Right ventricle myocardium inferior (tissue), 1 donor: ENCODE measurements around the gene ZMAT3. TPM values are rescaled to one million over a fixed set of nuclear protein-coding genes. Genes with fewer than 3 reads are reported as not detected.
"Not testable (repeated sequence)": the region's sequence is repeated elsewhere in the genome, so short reads cannot be mapped to it uniquely, and the experiment has no call there.

ENCODE experiments used
- ATAC-seq: fragments of 200-7000 bp; cut with Tn5 transposase; one replicate; pipeline ENCODE4 v1.9.1; 2020; ENCODE audit warnings: mild to moderate bottlenecking, moderate library complexity
- DNase-seq: peaks from one replicate; pipeline ENCODE4 v3.0.0; 2021; ENCODE audit errors: missing footprints
- intact Hi-C: fragments of 100-400 bp; cut with DNase I; formaldehyde crosslinking; loops from one replicate; pipeline ENCODE4 v1.11.0; 2022
- total RNA-seq: library from RNA; stranded (reverse); fragmentation: NEBNext Ultra II Directional; extraction: Animal tissue kit (Norgen Biotek cat#: 25700); gene quantifications from one replicate; pipeline ENCODE4 v1.2.1, GENCODE V29; 2021
- donor health status: DM: no; HTN: yes; CAD: no; lungs with severe emphysema.

ZMAT3 gene
- total RNA-seq, 1 donor from 2014 or later, result 11.1 TPM

DNA sequence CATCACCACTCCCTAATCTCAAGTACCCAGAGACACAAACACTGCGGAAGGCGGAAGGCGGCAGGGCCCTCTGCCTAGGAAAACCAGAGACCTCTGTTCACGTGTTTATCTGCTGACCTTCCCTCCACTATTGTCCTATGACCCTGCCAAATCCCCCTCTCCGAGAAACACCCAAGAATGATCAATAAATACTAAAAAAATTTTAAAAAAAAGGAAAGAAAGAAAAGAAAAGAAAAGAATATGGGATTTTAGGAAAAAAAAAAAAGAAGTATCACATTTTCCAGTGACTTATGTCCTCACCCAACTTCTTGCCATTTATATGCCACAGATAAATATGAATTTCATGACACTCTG lies 38.3 kb downstream of the ZMAT3 start:
- ATAC-seq, DNase-seq, intact Hi-C loops: not testable (repeated sequence)

DNA sequence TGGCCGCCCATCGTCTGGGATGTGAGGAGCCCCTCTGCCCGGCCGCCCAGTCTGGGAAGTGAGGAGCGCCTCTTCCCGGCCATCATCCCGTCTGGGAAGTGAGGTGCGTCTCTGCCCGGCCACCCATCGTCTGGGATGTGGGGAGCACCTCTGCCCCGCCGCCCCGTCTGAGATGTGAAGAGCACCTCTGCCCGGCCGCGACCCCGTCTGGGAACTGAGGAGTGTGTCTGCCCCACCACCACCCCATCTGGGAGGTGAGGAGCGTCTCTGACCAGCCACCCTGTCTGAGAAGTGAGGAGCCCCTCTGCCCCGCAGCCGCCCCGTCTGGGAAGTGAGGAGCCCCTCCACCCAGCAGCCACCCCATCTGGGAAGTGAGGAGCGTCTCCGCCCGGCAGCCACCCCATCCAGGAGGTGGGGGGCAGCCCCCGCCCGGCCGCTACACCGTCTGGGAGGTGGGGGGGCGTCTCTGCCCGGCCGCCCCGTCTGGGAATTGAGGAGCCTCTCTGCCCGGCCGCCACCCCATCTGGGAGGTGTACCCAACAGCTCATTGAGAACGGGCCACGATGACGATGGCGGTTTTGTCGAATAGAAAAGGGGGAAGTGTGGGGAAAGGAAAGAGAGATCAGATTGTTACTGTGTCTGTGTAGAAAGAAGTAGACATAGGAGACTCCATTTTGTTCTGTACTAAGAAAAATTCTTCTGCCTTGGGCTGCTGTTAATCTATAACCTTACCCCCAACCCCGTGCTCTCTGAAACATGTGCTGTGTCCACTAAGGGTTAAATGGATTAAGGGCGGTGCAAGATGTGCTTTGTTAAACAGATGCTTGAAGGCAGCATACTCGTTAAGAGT lies 38.9 kb downstream of the ZMAT3 start:
- DNase-seq, intact Hi-C loops, ATAC-seq: not testable (repeated sequence)

DNA sequence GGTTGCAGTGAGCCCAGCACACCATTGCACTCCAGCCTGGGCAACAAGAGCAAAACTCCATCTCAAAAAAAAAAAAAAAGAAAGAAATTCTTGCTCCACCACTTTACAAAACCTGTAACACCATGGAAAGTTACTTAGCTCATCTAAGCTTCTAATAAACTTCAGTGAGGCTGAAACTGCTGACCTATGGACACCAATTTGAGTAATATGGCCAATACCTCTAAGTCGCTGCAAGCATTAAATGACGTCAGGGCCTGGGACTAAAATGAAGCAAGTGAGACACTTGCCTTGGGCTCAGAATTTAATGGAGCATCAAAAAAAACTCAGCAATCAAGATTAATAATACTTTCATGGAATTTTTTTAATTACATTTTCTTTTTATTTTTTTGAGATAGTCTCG lies 42.5 kb downstream of the ZMAT3 start:
- DNase-seq, result no peak
- intact Hi-C loops, result no loop called here
- ATAC-seq, result no peak

DNA sequence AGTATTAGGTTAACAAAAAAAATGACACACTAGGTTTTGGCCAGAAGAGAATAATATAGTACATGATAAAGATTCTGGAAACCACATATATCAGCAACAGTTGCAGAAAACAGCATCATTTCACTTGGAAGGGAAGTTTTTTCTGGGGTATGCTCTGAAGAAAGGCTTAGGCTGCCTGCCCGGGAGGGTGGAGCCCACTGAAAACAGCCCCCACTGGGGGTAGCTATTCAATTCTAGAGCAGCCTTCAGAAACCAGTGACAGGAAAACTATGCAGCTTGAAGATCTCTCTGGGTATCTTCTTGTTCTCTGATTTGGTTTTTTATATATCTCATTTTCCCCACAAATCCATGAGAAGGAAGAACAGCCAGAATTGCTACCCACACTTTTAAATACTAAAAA lies 43.2 kb downstream of the ZMAT3 start:
- intact Hi-C loops, result no loop called here
- DNase-seq (no peak), ATAC-seq (no peak)

DNA sequence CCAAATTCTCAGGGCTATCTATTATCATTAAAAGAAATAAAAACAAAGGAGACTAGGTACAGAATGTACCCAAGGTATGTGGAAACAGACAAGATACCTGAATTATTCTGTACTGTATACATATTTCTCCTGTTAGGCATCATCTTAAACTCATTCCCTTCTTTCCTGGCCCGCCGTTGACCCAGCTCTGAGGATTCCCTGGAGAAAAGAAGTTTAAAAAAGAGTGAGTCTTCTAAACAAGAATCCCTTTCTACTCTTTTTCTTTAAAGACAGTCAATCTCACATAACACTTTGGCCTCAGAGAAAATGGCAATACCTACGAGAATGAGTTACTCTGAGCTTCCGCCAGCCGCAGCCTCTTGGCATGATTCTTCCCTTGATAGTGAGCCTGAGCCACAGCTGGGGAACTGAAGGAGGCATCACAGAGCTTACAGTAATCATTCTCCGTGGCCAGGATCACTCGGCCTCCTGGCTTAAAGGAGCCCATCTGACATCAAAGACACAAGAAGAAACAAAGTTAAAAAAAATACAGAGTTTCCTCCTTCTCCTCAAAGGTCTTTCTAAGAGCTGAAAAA lies 44.2 kb downstream of the ZMAT3 start:
- DNase-seq, result no peak
- ATAC-seq, result no peak
- intact Hi-C loops, result no loop called here

DNA sequence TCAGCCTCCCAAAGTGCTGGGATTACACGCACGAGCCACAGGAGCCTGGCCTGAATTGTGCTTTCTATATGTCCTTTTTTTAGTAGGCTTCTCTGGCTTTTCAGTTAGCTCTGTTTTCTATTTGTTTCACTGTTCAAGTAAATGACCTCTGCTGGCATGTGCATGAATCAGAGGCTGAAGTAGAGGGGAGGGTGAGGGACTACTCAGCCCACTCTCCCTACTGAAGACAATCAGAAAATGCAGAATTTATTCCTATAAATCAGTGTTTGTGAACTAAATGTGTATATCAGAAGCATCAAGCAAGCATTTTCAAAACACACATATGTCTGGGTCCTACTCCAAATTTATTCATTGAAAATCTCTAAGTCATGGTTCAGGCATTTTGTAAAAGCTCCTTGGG lies 45.0 kb downstream of the ZMAT3 start:
- DNase-seq, result no peak
- ATAC-seq, result no peak
- intact Hi-C loops, result no loop called here

DNA sequence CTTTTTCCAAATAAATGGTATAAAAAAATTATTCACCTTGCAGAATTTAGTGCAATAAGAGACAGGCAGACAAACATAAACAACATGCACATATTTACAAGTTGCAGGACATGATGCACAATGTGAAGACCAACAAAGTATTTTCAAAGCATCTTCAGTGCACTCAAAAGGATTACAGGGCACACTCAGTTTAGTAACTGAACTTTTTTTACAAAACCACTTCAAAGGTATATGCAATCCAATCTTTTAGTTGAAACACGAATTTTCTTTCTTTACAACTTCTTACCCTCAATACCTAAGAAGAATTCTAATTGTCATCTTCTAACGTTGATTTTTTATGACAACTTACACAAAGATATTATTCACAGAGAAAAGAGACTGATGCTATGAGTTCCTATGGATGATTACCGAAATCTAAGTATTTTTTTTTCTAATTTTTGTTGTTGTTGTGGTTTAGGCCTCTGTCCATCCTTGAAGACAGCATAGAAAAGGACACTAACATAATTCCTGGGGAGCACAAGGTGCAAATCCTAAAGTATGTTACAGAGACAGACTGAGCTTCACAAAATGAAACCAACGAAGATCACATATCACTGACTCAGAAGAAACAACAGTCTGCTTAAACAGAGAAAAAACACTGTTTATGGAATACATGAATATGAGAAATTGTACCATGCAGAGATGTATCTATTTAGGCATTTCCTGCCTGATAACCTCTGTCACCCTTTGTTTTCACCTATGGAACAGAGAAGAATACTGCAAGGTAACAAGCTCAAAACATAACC lies 50.3 kb downstream of the ZMAT3 start:
- ATAC-seq (no peak), DNase-seq (no peak)
- intact Hi-C loops, result loop anchor here (5.0 kb wide), 1 partner anchor 51 kb away; the partner anchor contains the start of gene ZMAT3

DNA sequence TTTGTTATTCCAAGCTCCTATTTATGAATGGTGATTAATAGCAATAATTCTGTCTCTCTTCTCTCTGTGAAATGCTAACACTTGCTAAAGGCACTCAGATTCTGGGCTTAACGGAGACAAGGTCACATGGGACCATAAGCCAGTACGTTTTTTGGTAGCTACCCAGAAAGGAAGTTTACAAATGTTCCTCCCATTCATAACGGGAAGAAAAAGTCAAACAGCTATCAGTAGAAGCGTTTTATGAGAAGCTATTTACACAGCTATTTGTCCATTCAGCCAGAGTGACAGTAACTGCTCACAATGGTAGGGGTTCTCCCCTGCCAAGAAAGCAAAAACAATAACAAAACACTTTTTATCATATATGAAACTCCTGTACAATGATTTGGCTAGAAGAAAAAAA lies 51.5 kb downstream of the ZMAT3 start:
- ATAC-seq (peak; percentile 60), DNase-seq (no peak)

DNA sequence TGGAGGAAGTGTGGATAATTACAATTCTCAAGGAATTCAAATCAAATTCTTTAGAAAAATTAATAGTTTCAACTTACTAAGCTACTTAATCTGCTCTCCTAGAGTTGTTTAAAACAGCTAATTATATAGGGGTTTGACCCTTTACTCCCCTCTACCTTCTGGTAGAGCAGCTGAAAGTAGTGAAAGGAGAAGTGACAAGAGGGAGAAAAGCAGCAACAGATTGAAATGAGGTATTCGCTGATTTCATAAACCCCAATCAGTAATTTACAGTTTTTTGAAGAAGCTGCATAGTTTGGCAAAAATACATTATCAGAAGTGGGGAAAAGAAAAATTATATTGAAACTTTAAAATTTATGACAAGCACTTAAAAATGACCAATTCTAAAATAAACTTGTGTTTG lies 52.8 kb downstream of the ZMAT3 start:
- intact Hi-C loops, result loop anchor here (10.0 kb wide), 2 partner anchors 86 to 536 kb away; no protein-coding TSS in a partner anchor
- DNase-seq (no peak), ATAC-seq (no peak)

More for the DNA sequence above, 51.5 kb downstream of the ZMAT3 start:
- intact Hi-C loops, result loop anchor here (5.0 kb wide), 1 partner anchor 52 kb away; the partner anchor contains the start of gene ZMAT3

DNA sequence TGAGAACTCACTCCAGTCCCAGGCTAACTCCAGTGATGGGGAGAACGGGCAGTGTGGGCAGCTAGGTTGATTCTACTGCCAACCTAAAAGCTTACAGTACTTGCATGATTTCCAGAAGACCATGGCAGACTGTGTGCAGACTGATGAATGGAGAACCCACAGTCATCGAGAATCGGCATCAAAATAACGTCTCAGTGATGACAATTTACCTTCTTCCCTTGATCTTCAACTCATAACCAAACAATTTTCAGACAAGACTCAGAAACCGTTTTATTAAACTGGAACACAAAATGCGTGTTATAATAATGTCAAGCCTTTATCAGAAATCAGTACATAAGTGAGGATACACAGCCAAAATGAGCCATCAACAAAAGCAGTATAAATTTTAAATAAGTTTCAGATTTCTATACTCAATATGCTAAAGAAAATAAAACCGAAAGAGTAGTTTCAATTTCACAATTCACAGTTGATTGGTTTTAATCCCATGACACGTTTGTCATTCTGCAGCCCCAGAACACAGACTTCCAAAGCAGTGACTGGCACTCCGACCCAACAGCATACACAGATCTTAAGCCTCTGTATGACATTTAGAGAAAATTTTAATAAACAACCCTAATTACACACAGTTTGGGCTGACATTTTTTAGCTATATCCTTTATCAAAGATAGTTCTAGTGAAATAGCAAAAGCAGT lies 54.5 kb downstream of the ZMAT3 start:
- ATAC-seq, result no peak

DNA sequence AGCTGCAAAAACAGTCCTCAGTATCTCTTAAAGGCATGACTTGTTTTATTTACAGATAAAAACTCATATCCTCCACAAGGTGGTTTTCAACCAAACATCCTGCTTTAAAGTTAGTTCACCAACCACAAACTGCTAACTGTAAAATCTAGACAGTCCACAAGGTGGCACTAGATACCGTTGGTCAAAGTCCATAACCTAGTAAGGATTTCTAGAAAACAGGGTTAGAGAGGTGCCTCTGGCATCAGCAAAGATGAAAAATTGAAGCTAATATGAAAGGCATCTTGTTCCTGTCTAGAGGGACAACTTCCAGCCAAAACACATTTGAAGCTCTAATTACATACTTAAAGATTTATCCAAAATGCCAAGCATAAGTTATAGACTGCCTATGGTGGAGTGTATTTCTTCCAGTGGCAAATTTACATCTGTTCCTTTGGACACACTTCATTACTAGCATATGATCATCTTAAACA lies 56.0 kb downstream of the ZMAT3 start:
- no peak for DNase-seq
- intact Hi-C loops, result loop anchor here (2.0 to 10.0 kb wide), 3 partner anchors 89 to 539 kb away; no protein-coding TSS in a partner anchor
- no peak for ATAC-seq

More for the DNA sequence above, 54.5 kb downstream of the ZMAT3 start:
- intact Hi-C loops, result loop anchor here (10.0 kb wide), 2 partner anchors 88 to 538 kb away; no protein-coding TSS in a partner anchor
- no peak for DNase-seq

DNA sequence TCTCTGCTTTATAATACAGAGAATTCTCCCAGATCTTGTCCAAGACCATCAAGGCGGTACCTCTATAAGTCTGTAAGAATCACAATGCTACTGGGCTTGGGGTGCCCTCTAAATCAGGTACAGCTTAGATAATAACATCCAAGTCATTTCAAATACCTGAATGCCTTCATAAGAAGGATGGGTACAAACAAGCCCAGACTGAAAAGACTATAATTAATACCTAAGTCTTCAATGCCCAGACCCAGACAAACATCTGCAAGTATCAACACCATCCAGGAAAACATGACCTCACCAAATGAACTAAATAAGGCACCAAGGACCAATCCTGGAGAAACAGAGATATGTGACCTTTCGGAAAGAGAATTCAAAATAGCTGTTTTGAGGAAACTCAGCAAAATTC lies 65.9 kb downstream of the ZMAT3 start:
- DNase-seq (no peak), ATAC-seq (no peak)
- intact Hi-C loops, result no loop called here

DNA sequence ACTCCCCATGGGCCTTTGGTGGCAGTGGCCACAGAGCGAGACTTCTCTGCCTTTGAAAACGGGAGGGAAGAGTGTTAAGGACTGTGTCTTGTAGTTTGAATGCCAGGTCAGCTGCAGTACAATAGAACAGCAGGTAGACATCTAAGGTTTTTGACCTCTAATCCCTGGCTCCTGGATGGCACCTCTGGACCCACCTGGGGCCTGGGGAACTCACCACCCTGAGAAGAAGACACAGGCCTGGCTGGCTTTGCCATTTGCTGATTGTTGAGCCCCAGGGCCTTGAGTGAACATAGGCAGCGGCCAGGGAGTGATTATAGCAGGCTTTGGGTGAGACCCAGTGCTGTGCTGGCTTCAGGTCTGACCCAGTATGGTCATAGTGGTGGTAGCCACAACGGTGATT lies 66.4 kb downstream of the ZMAT3 start:
- DNase-seq, result no peak
- no peak for ATAC-seq
- intact Hi-C loops, result no loop called here

DNA sequence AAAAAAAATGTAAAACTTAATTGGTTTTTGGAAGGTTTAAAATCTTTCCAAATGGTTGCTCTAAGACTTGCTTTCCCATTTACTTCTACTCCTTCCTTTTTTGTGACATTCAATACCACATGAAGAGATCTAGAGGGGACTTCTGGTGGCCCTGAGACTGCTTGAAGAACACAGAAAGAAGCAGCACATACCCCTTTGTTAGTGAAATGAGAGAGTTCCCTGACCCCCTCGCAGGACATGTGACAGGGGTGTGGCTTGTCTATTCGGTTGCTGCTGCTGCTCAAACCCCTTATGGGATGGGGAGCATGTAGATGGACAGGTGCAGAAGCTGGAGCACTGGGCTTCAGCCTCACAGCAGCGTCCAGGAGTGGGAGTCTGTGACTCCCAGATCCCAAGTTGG lies 71.0 kb downstream of the ZMAT3 start:
- intact Hi-C loops, result no loop called here
- ATAC-seq (no peak), DNase-seq (no peak)

DNA sequence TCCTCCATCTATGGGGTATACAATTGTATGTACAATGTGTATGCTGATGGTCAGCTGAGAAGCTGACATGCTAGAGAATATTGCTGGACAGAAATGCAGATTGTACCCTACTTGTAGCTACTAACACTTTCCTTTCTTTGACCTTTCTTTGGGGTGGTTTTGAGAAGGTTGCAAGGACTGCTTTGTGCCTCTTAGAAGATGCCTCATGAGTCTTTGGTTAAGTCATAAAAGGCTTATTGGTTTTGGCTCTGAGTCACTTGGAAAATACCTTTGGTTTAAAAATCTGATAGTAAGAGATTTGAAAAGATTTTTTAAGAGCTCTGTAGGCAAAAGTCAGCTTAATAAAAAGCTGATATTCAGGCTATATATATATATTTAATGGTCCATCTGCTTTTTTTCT lies 71.5 kb downstream of the ZMAT3 start:
- DNase-seq (no peak), ATAC-seq (no peak)
- intact Hi-C loops, result no loop called here

DNA sequence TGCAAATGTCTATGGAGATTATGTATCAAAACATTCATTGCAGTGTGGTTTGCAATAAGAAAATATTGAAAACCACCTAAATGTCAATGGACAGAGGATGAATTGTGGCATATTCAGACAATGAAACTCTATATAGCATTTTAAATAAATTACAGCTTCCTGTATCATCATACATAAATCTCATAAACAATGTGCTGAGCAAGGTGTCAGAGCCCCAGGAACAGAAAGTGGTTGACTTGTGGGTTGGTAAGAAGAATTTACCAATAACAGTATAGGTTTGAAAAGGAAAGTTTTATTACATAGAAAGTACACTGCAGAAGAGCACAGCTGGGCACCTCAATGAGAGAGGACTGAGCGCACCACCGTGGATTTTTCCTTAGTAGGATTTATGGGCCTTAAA lies 75.2 kb downstream of the ZMAT3 start:
- intact Hi-C loops, result no loop called here
- DNase-seq, result no peak
- no peak for ATAC-seq

DNA sequence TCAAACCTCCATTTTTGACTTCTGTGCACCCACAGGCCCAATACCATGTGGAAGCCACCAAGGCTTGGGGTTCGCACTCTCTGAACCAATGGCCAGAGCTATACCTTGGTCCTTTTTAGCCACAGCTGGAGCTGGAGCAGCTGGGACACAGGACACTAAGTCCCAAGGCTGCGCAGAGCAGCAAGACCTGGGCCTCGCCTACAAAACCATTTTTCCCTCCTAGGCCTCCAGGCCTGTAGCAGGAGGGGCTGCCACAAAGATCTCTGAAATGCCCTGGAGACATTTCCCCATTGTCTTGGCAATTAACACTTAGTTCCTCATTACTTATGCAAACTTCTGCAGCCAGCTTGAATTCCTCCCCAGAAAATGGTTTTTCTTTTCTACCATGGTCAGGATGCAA lies 81.3 kb downstream of the ZMAT3 start:
- intact Hi-C loops, result no loop called here
- DNase-seq (no peak), ATAC-seq (no peak)

DNA sequence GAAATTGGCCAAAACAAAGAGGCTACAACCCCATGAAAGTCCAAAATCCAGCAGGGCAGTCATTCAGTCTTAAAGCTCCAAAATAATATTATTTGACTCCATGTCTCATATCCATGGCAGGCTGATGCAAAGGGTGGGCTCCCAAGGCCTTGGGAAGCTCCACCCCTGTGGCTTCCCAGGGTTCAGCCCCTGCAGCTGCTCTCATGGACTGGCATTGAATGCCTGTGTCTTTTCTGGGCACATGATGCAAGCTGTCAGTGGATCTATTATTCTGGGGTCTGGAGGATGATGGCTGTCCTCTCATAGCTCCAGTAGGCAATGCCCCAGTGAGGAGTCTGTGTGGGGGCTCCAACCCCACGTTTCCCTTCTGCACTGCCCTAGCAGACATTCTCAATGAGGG lies 81.8 kb downstream of the ZMAT3 start:
- intact Hi-C loops, result no loop called here
- no peak for DNase-seq

DNA sequence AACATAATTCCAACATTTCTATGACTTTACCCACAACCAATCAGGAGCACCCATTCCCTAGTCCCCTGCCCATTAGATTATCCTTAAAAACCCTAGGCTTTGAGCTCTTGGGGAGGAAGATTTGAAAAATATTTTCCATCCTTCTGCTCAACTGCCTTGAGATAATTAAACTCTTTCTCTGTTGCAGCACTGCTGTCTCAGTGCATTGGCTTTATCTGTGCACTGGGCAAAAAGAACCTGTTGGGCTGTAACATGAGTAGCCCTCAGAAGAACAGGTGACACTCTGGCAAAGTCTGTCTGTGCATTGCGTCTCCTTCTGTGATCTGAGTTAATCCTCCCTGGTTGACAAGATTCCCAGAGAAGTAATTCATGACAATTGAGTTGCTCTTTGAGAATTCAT lies 83.9 kb downstream of the ZMAT3 start:
- intact Hi-C loops, result no loop called here
- DNase-seq, result no peak
- ATAC-seq, result no peak

More for the DNA sequence above, 81.8 kb downstream of the ZMAT3 start:
- no peak for ATAC-seq
